ENCODE results near the gene CRADD.

CRADD gene

DNA sequence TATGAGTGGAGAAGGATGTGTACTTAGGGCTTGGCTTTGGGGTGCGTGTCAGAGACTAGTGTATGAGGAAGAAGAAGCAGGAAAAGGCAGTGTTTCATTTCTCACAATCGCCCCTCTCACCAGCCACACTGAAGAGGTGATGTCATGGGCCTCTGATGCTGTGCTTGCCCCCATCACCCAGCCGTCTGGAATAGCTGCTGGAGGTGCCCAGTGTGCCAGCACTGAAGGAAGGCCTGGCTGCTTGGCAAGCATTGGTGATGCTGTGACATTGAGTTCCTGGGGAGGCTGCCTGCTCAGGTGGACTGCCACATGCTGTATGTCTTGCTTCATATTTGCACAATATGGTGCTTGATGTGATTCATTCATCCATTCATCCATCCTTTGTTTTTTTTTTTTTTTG lies 56.2 kb downstream of the CRADD start:
- no peak for FAIRE-seq
- TF ChIP-seq, protein P1, sequence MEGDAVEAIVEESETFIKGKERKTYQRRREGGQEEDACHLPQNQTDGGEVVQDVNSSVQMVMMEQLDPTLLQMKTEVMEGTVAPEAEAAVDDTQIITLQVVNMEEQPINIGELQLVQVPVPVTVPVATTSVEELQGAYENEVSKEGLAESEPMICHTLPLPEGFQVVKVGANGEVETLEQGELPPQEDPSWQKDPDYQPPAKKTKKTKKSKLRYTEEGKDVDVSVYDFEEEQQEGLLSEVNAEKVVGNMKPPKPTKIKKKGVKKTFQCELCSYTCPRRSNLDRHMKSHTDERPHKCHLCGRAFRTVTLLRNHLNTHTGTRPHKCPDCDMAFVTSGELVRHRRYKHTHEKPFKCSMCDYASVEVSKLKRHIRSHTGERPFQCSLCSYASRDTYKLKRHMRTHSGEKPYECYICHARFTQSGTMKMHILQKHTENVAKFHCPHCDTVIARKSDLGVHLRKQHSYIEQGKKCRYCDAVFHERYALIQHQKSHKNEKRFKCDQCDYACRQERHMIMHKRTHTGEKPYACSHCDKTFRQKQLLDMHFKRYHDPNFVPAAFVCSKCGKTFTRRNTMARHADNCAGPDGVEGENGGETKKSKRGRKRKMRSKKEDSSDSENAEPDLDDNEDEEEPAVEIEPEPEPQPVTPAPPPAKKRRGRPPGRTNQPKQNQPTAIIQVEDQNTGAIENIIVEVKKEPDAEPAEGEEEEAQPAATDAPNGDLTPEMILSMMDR (IDR thresholded peaks at IDR 0.05; ENCODE audit: insufficient read depth, missing control alignments) = no peak

GRCh38 chr12:93733928-93734327 lies 56.8 kb downstream of the CRADD start:
- DNase-seq (ENCODE audit: insufficient read length, low spot score) = no peak
- TF ChIP-seq, protein P1 (IDR thresholded peaks at IDR 0.05; ENCODE audit: insufficient read depth, missing control alignments) = no peak
- no peak for FAIRE-seq

More for the DNA sequence above, 56.2 kb downstream of the CRADD start:
- DNase-seq (ENCODE audit: insufficient read length, low spot score) = no peak

- FAIRE-seq (no peak), DNase-seq (ENCODE audit: insufficient read length, low spot score) (no peak)
These were observed 57.6 kb downstream of the CRADD start for GRCh38 chr12:93734784-93735183.

DNA sequence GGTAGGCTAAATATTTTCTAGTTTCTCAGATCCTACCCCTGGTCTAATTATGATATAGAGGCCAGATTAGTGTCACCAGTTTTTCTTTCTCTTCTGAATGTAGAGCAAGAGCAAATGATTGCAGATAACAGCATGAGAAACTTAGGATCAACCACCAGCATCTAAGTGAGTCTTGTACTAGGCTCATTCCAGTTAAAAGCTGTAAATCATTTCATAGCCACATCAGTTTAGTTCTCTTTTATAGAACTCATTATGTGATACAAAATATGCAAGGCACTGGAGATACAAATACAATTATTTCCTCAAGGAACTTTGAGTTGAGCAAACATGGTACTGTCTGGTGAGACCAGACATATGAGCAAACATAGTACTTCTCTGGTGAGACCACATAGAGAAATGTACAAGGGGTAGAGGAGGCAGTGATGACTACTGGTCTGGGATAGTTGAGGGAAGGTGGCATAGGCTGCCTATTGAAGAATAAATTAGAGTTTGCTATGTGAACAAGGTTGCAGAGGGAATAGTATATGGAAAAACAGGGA lies 59.5 kb downstream of the CRADD start:
- TF ChIP-seq, protein P1 (IDR thresholded peaks at IDR 0.05; ENCODE audit: insufficient read depth, missing control alignments) = no peak
- FAIRE-seq = peak; percentile 35

More at GRCh38 chr12:93734784-93735183, 57.6 kb downstream of the CRADD start:
- TF ChIP-seq, protein P1 (IDR thresholded peaks at IDR 0.05; ENCODE audit: insufficient read depth, missing control alignments) = no peak

GRCh38 chr12:93737457-93738198 lies 60.5 kb downstream of the CRADD start:
- FAIRE-seq (no peak), DNase-seq (ENCODE audit: insufficient read length, low spot score) (no peak)
- TF ChIP-seq, protein P1 (IDR thresholded peaks at IDR 0.05; ENCODE audit: insufficient read depth, missing control alignments) = no peak

More for the DNA sequence above, 59.5 kb downstream of the CRADD start:
- no peak for DNase-seq (ENCODE audit: insufficient read length, low spot score)

GRCh38 chr12:93738199-93739058 lies 61.3 kb downstream of the CRADD start:
- no peak for DNase-seq (ENCODE audit: insufficient read length, low spot score)
- no peak for FAIRE-seq
- TF ChIP-seq, protein P1 (IDR thresholded peaks at IDR 0.05; ENCODE audit: insufficient read depth, missing control alignments) = no peak
